Right ventricle myocardium inferior (tissue), 1 donor: ENCODE data around the gene NPTX2. TPM values are rescaled to one million over a fixed set of nuclear protein-coding genes. Genes with fewer than 3 reads are reported as not detected.

Experiments used
- ATAC-seq: fragments of 200-7000 bp; cut with Tn5 transposase; one replicate; pipeline ENCODE4 v1.9.1; 2020; ENCODE audit warnings: mild to moderate bottlenecking, moderate library complexity
- DNase-seq: peaks from one replicate; pipeline ENCODE4 v3.0.0; 2021; ENCODE audit errors: missing footprints
- intact Hi-C: fragments of 100-400 bp; cut with DNase I; formaldehyde crosslinking; loops from one replicate; pipeline ENCODE4 v1.11.0; 2022
- total RNA-seq: library from RNA; stranded (reverse); fragmentation: NEBNext Ultra II Directional; extraction: Animal tissue kit (Norgen Biotek cat#: 25700); gene quantifications from one replicate; pipeline ENCODE4 v1.2.1, GENCODE V29; 2021
- donor health status: DM: no; HTN: yes; CAD: no; lungs with severe emphysema.

The NPTX2 gene
- total RNA-seq, 1 donor from 2014 or later, result 3.1 TPM

DNA sequence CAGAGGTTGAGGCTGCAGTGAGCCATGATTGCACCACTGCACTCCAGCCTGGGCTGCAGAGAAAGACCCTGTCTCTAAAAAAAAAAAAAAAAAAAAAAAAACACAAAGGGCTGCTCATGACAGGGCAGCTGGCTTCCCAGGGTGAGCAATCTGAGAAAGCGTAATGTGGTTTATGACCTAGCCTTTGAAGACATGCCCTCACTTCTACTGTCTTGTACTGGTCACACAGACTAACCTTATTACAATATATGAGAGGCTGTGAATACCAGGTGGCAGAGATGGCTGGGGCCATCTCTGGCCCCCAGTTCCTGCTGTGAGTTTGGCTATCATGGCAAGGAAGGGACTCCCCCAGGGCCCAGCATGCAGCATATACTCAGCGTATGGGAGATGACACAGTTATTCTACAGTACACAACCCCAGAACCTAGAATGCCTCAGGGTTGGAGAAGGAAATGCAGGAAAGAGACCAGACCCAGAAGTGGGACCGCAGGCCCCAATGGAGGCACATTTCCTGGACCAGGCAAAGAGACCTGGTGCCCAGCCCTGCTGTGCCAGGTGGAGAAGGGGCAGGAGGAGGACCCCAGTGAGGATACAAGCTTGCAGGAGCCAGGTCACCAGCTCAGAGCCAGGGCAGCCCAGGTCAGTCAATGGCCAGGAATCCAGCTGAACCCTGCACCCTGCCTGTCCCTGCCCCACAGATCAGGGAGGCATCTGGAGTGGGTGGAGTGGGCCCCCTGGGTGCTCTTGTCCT lies 26.3 kb downstream of the NPTX2 start:
- intact Hi-C loops, result no loop called here
- DNase-seq (no peak), ATAC-seq (no peak)

DNA sequence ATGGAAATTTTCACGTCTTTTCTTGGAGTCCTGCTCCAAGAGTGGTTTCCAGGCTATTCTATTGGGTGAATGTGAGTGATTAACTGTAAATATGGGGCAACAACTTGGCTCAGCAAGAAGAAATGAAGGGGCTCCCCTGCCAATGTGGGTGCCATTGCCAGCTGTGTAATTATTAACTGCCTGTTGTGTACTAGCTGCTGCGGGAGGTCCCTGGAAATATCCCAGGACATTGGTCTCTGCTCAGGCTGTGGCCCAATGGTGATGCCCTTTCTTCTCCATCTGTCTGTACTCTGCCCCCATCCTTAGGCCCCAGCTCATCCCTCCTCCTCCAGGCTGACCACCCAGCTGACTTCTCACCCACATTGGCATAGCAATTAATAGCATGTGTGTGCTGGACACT lies 29.4 kb downstream of the NPTX2 start:
- ATAC-seq (no peak), DNase-seq (no peak)
- intact Hi-C loops, result no loop called here

DNA sequence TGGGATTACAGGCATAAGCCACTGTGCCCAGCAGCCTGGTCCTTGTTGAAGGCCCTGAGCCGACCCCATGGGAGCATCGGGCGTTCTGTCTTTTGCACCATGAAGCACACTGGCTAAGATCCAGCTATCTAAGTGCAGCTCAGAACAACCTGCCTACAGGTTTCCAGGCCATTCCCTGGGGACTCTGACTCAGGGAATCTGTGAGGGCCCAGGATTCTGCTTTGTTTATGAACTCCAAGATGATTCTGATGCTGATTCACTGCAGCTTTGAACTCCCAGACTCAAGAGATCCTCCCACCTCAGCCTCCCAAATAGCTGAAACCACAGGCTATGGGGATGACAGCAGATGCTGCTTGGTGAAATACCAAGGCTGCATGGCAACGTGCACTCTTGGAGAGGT lies 30.2 kb downstream of the NPTX2 start:
- no peak for ATAC-seq
- intact Hi-C loops, result no loop called here
- DNase-seq, result no peak

DNA sequence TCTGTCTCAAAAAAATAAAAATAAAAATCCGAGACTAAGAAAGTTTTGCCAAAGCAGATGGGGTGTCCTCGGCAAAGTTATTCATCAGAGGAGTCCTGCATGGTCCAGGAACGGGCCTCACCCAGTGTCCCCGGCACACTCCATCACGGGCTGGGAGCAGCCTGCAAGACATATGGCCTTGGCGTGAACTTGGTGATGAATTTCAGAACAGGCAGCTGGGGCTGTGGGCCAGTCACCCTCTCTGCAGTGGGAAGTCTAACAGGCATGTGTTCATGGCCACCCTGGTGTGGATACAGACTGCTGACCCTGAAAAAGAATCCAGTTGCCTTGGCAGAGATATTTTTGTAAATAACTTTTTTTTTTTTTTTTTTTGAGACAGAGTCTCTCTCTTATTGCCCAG lies 34.7 kb downstream of the NPTX2 start:
- no peak for DNase-seq
- intact Hi-C loops, result no loop called here
- no peak for ATAC-seq

DNA sequence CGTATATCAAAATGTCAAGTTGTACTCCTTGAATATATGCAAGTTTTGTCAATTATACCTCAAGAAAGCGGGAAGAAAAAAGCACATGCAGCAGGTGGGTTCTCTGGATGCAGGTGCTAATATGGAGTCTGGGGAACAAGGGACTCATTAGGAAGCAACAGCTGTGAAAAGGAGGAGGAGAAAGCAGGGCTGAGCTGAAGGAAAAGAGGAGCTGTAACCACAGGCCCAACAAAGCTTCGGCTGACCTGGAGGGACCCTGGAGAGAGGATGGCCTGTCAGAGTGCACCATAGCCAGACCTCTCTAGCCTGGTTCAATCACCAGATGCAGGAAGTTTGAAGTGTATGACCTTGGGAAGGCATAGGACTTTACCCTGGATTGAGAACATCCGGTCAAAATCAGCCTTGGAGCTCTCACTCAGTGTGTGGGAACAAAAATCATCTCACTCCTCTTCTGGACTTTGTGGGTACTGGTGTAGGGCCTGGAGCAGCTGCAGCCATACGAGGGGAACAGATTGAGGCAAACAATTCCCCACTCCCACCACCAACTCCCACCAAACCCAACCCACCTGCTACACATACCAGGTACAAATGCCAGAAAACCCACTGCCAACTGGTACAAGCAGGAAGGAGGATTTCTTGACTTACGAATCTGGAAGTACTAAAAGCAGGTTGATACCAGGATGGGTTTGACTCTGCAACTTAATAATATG lies 36.7 kb downstream of the NPTX2 start:
- no peak for ATAC-seq
- DNase-seq, result no peak
- intact Hi-C loops, result no loop called here

DNA sequence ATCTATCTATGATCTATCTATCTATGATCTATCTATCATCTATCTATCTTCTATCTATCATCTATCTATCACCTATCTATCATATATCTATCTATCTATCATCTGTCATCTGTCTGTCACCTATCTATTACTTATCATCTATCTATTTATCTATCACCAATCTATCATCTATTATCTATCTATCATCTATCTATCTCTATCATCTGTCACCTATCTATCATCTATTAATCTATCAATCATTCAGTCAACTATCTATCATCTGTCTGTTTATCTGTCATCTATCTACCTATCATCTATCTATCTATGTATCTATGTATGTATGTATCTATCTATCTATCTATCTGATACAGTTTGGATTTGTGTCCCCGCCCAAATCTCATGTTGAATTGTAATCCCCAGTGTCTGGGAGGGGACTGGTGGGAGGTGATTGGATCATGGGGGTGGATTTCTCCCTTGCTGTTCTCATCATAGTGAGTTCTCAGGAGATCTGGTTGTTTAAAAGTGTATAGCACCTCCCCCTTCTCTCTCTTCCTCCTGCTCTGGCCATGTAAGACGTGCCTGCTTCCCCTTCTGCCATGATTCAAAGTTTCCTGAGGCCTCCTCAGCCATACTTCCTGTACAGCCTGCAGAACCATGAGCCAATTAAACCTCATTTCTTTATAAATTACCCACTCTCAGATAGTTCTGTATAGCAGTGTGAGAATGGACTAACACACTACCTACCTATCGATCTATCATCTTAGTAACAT lies 37.6 kb downstream of the NPTX2 start:
- intact Hi-C loops, result no loop called here

DNA sequence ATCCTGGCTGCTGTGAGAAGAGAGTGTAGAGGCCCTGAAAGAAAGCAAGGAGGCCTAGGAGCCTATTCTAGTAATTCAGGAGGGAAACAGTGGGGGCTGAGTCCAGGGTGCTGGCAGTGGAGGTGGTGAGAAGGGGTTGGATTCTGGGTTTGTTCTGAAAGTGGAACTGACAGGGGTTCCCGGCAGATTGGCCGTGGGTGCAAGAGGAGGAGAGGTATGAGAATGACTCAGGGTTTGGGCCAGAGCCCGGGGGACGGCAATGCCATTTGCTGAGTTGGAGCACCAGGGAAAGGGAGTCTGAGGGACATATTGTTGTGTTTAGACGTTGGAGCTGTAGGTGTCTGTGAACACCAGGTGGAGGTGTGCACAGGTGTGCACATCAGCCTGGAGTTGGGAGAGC lies 38.5 kb downstream of the NPTX2 start:
- ATAC-seq, result no peak
- intact Hi-C loops, result no loop called here
- no peak for DNase-seq

More for the DNA sequence above, 37.6 kb downstream of the NPTX2 start:
- no peak for DNase-seq
- ATAC-seq, result no peak

DNA sequence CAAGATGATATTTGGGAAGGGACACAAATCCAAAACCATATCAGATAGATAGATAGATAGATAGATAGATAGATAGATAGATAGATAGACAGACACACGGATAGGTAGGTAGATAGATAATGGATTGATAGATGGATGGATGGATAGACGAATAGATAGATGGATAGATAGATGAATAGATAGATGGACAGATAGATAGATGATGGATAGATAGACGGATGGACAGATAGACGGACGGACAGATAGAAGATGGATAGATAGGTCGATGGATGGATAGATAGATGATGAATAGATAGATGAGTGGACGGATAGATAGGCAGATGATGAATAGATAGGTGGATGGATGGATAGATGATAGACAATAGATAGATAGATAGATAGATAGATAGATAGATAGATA lies 39.8 kb downstream of the NPTX2 start:
- DNase-seq, result no peak
- no peak for ATAC-seq
- intact Hi-C loops, result no loop called here

DNA sequence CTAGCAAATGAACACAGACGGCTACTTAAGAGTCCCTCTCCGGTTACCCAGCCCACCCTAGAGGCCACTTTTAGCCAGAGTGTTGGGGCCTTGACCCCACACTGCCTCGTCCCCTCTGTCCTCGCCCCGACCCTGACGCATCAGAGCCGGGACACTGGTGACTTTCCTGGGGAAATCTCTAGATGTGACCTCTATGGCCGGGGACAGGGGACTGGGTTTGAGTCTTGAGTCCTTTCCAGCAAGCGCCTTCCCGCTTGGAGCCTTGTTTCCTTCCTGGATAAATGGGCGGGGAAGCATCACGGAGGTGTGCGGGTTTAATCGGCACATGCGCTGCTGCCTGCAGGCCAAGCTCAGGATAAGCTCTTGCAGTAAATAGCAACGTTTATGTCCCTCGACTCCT lies 40.7 kb downstream of the NPTX2 start:
- DNase-seq (no peak), ATAC-seq (no peak)
- intact Hi-C loops, result no loop called here

DNA sequence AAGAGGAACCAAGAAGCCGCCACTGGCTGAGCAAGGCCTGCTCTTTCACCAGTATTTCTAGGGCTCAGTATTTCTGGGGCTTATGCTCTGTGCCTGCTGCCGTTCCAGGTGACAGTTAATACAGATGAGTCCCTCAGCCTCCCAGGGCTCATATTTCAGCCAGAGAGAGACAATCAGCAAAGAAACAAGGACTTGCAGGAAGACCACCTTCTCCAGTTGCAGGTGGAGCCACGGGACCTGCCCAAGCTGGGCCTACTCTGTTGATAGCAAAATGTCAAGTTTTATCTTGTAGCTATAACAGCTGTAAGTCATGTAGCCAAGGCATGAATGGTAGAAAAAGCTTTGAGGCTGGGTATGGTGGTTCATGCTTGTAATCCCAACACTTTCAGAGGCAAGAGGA lies 42.7 kb downstream of the NPTX2 start:
- intact Hi-C loops, result no loop called here
- ATAC-seq, result no peak

DNA sequence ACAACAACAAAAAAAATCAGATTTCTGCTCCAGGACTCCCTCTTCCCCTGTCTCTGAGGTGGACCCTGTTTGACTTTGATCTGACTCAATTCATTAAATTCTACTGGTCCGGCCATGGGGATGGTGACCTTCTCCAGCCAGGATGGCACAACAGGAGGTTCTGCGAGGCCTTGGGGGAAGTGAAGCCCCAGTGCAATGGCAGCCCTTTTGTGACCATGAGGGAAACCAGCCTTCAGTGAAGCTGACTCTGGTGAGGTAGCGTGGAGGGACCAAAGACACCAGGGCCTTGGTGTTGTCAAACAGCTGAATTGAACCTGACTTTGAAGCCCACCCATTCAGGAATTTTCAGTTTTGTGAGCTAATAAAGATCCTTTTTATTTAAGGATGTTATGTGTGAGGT lies 44.5 kb downstream of the NPTX2 start:
- intact Hi-C loops, result no loop called here
- DNase-seq (no peak), ATAC-seq (no peak)

More for the DNA sequence above, 42.7 kb downstream of the NPTX2 start:
- no peak for DNase-seq

DNA sequence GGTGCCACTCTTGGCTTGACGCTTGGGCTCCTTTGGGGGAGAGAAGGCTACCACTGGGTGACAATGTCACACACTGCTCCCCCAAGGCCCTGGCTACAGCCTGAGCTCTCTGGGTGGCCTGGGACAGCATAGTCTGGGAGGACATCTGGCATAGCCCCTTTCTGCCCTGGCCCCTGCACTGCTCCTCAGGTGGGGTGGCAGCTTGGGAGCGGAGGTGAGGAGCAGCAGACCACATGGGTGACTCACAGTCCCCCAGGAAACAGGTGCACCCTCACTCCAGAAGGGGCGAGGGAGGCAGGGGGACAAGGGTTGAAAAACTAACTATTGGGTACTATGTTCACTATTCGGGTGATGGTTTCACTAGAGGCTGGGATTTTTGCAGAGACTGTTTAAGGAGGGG lies 45.2 kb downstream of the NPTX2 start:
- ATAC-seq, result no peak
- intact Hi-C loops, result no loop called here

DNA sequence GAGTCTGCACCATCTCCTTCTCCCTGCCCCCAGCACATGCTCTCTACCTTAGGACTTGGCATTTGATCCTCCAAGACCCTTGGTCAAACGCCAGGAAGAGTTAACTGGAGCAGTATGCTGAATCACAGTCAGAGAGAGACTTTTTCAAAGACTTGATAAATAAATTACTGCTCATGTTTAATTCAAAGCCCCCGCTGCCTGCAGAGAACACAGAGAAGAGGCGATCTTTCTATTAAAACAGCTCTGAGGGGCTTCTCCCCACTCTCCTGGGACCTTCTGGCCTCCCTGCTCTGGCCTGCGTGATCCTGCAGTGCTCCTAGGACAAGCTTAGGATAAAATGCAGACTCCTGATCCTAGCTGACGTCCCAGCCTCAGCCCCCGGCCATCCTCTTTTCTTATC lies 47.8 kb downstream of the NPTX2 start:
- intact Hi-C loops, result no loop called here
- DNase-seq (no peak), ATAC-seq (no peak)

More for the DNA sequence above, 45.2 kb downstream of the NPTX2 start:
- DNase-seq, result no peak

DNA sequence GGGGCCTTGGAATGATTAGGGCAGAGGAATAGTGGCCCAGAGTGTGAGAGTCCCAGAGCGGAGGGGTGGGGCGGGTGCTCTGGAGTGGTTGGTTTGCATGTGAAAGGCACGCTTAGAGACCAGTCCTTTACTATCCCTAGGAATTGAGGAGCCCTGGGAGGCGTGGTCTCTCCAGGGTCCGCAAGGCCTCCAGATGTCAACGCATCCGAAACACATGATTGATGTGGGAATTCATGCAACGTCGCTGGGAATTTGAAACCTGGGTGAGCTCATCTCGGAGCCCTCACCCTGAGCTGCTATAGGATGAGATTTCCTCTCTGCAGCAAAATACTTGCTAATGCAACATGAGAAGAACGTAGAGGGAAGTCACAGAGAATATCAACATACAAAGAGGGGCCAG lies 51.2 kb downstream of the NPTX2 start:
- intact Hi-C loops, result no loop called here
- DNase-seq (no peak), ATAC-seq (no peak)

DNA sequence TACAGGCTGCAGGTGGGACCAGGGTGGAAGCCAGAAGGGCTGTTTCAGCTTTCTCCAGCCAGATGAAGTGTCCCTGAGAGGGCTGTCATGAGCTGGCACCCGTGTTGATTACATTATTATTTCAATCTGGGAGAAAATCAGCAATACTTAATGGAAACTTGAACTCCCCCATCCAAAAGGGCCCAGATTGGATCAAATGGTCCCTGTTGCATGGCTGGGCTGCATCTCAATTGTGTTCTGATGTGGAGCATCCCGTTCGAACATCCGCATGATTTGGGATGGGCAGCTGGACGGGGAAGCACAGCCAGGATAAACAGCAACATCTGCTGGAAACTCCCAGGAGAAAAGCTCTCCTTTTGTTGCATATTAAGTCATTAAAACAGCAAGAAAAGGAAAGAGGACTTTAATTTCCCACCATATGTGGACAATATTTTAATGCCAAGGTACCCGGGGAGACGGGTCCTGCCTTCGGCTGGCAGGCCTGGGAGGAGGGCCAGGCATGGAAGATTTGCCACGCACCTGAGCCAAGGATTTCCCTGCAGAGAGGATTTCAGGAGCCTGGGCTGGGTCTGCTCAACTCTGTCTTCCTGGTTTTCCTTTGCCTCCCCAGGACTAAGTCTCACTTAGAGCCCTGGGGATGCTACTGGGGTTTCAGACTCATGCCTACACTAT lies 52.4 kb downstream of the NPTX2 start:
- intact Hi-C loops, result no loop called here
- ATAC-seq (peak; percentile 63), DNase-seq (no peak)

DNA sequence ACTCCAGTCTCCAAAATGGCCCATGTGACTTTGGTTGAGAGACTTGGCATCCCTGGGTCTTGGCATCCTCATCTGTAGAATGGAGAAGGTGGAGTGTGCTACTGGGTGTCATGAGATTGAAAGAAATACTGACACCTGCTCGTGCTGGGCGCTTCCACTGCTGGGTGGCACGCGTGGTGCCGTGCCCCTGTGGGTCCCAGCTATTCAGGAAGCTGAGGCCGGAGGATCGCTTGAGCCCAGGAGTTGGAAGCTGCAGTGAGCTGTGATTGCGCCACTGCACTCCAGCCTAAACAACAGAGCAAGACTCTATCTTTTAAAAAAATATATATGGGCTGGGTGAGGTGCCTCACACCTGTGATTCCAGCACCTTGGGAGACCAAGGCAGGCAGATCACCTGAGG lies 53.1 kb downstream of the NPTX2 start:
- intact Hi-C loops, result no loop called here
- ATAC-seq, result no peak
- DNase-seq, result no peak

DNA sequence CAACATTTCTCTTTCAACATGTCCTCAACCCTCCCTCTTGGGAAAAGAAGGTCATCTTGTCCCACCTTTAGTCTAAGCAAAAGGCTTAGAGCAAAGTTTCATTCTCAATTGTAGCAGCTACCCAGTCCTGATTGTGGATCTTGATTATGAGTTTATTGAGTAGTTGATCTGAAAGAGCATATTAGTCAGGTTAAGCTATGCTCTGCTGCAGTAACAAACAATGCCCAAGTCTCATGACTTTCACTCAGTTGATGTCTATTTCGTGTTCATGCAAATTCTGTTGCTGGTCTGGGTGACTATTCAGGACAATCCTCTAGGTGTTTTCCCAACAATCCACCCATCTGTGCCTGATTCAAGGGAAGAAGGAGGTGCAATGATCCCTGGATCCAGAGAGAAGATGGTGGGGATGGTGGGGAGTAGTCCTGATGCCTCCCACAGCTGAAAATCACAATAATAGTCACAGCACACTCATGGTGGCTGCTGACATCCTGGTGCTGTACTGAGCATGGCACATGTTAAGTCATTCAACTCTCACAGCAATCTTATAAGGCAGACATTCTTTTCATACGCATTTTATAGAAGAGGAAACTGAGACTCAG lies 54.7 kb downstream of the NPTX2 start:
- no peak for ATAC-seq
- DNase-seq, result no peak
- intact Hi-C loops, result no loop called here

DNA sequence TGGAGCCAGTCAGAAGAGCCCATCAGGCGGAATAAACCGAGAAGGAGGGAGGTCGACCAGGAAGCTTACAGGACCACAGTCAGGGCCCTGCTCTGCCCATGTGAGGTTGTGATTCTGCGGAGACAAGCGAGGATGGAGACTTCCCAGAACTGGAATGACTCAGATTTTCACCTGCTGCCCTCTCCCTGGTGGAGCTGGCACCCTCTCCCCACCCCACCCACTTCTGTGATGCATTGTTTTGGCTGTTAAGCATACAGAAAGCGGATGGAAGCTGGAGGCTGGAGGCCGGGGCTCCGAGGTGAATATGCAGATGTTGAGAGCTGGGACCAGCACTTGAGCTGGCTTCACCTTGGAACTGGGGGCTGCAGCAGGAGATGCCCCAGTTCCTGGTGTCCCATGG lies 57.4 kb downstream of the NPTX2 start:
- ATAC-seq (no peak), DNase-seq (no peak)
- intact Hi-C loops, result no loop called here

DNA sequence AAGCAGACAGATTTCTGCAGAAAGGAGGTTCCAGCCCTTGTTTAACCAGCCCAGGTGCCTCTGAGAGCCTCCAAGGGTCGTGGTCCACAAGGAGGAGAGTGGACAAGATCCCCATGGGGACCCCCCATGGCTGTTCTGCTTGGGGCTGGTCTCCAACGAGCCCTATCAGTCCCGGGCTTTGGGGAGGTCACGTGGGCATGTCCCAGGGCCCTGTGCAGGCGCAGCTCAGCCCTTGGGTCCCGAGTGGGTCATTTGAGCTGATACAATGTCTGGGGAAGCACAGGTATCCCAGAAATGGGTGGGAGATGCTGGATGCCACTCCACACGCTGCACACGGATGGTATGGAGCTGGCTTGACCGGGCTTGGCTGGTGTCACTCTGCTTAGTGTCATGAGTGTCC lies 57.8 kb downstream of the NPTX2 start:
- DNase-seq (no peak), ATAC-seq (no peak)
- intact Hi-C loops, result no loop called here
